ENCODE measurements around the gene PINK1.

DNA sequence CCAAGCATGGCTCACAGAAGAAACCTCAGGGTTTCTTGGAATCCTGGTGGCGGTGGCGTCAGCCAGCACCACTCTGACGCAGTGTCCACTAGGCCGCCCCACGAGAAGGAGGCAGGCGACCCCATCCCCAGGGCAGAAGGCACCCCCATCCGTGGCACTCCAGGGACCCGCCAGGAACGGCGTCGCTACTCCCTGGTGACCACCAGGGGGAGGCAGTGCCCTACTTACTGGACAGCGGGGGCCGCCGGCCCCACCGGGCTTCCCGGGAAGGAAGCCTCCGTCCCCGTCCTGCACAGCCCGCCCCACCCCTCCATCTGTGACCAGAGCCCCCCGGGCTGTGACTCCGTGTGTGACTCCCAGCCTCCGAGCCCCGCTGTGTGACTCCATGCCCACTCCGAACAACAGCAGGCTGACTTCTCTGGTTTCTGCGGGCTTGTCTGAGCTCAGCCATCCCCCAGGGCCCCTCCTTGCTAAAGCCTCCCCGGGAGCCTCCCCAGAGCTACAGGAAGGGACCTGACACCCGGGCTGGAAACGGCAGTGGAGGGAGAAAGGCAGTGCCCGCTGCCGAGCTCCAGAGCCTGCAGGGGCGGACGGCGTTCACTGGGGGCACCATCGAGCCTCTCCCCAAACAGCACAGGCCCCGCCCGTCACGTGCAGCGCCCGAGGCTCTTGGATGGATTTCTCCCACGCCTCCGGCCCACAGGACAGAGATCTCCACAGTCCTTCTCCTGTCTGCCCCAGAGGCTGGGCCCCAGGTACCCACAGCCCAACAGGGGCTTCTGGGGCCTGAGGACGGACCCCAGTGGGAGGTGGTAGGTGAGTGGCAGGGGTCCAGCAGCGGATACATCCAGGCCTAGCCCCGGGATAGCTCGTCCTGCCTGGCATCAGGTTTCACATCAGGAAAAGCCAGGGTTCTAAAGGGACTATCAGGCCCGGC, 63.4 kb downstream of the PINK1 start:
- peak; percentile 60 to 94 (median 94) for TF ChIP-seq CTCF (optimal IDR thresholded peaks at IDR 0.05 in 1 of 3, IDR thresholded peaks at IDR 0.05 in 1 of 3, conservative IDR thresholded peaks at IDR 0.05 in 1 of 3; ENCODE audit: extremely low read depth in 1 of 3, insufficient read depth in 2 of 3, low read length in 3 of 3)
- no peak for TF ChIP-seq EZH2 (IDR thresholded peaks at IDR 0.05; ENCODE audit: low read length)

Measured in keratinocyte (primary cell).